GM18873 (cell line): ENCODE results near the gene HTD2.

Experiments used
- ATAC-seq: cut with Tn5 transposase; IDR thresholded peaks from one replicate; pipeline ENCODE4 v1.9.1; 2021; ENCODE audit warnings: mild to moderate bottlenecking, moderate library complexity, moderate number of reproducible peaks; ENCODE audit not compliant: unreplicated experiment, low FRiP score

HTD2 gene

GRCh38 chr3:58353722-58354553 lies 47.6 kb downstream of the HTD2 start:
- no peak for ATAC-seq

DNA sequence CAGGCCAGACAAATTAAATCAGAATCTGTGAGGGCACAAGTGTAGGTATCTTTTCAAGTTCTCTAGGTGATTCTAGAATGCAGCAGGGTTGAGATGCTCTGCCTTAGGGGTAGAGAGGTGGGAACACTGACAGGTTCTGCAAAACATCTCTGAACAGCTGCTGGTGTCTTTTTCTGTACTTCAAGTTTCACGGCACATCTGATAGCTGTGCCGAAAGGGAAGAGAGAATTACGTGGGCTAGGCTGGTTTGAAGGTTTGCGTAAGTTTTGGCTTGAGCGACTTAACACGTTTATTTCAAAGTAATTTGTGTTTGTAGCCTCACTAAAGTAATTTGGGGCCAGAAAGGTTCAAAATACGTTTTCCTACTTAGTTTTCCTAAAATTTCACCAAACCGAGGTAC lies 48.9 kb downstream of the HTD2 start:
- ATAC-seq = no peak

GRCh38 chr3:58356054-58356453 lies 49.7 kb downstream of the HTD2 start:
- ATAC-seq = no peak

DNA sequence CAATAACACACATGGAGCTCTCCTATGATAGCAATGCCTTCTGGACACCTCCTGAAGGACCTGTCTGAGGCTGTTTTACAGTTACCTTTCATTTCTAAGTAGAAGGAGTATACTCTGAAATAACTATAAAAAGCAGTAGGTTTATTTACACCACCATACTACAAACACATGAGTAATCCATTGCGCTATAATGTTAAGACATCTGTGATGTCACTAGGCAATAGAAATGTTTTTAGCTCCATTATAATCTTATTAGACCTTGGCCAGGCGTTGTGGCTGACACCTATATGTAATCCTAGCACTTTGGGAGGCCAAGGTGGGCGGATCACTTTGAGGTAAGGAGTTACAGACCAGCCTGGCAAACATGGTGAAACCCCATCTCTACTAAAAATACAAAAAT lies 51.1 kb downstream of the HTD2 start:
- ATAC-seq = no peak

GRCh38 chr3:58358092-58358491 lies 51.8 kb downstream of the HTD2 start:
- ATAC-seq = no peak

DNA sequence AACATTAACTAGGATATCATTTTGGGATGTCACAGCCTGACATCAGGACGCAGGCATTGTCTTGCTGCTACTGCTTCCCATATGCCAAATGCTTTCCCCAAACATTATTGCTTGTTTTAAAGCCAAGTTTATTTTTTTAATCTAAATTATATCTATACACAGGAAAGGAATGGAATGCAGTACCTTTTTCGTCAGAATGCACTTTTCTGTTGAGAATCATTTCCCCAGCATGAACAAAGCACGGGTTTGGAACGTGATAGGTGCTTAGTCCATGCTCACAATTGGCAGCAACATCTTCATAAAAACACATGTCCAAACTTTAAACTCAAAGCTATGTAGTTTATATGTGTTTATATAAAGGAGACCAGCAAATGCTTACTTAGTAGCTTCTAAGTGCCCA lies 52.5 kb downstream of the HTD2 start:
- ATAC-seq = no peak

- ATAC-seq = no peak
Measured at GRCh38 chr3:58359621-58360020, 53.3 kb downstream of the HTD2 start.

- no peak for ATAC-seq
Measured at GRCh38 chr3:58361866-58362265, 55.5 kb downstream of the HTD2 start.

GRCh38 chr3:58366699-58367098 lies 60.4 kb downstream of the HTD2 start:
- no peak for ATAC-seq

DNA sequence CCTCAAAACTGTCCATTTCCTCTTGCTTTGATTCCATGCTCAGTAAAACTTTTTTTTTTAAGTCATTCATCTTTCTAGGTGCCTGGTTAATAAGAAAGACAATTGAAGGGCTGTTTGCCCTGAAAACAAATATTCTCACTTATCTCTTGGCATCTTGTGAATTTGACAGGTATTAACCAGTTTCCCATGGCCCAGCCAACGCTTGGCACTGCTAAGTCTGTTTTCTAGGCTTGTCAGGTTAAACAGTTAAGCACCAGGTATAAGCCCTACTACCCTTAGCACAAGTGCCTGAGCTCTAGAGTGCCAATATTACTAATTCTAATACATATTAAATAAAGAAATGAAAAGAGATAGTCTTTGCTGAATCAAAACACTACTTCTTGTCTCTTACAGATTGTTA lies 62.7 kb downstream of the HTD2 start:
- ATAC-seq = no peak
